Fibroblast of lung (primary cell): ENCODE measurements around the gene FRMD4A. TPM values are rescaled to one million over a fixed set of nuclear protein-coding genes. Genes with fewer than 3 reads are reported as not detected.

Source experiments
- DNase-seq, 2 donors: peaks; one replicate each; pipeline versions ENCODE4 v3.0.0 to v3.0.0-alpha.2; 2010; ENCODE audit warnings: low read depth in 2 of 2
- H2AFZ ChIP-seq: 2 replicates; pipeline ENCODE4 v1.5.1; 2012; ENCODE audit warnings: low read length, control low read depth, inconsistent platforms
- H3K27ac ChIP-seq: 2 replicates; pipeline ENCODE4 v1.5.1; 2011; ENCODE audit warnings: low read length, control low read depth; ENCODE audit not compliant: insufficient read depth
- H3K27me3 ChIP-seq: 2 replicates; pipeline ENCODE4 v1.5.1; 2011; ENCODE audit warnings: mild to moderate bottlenecking, low read length; ENCODE audit not compliant: control insufficient read depth, insufficient read depth
- H3K36me3 ChIP-seq: 2 replicates; pipeline ENCODE4 v1.5.1; 2011; ENCODE audit warnings: low read length; ENCODE audit not compliant: control insufficient read depth, insufficient read depth
- H3K4me1 ChIP-seq: 2 replicates; pipeline ENCODE4 v1.5.1; 2011; ENCODE audit warnings: low read length; ENCODE audit not compliant: control insufficient read depth, insufficient read depth; ENCODE audit errors: extremely low read depth
- H3K4me2 ChIP-seq: 2 replicates; pipeline ENCODE4 v1.5.1; 2011; ENCODE audit warnings: low read length, control low read depth; ENCODE audit not compliant: insufficient read depth; ENCODE audit errors: extremely low read depth
- H3K4me3 ChIP-seq, 4 experiments: fragments of 200-600 bp in 1 of 4; sonication (generic) in 1 of 4; replicated peaks in 1 of 4; 2 replicates each; pipeline ENCODE4 v1.5.1; 2011 to 2016; ENCODE audit warnings: low read length in 4 of 4, low read depth in 3 of 4, mild to moderate bottlenecking in 3 of 4, control low read depth in 2 of 4, inconsistent platforms in 1 of 4, mixed read lengths in 1 of 4; ENCODE audit not compliant: insufficient read depth in 1 of 4; ENCODE audit errors: control extremely low read depth in 1 of 4
- H3K79me2 ChIP-seq: 2 replicates; pipeline ENCODE4 v1.5.1; 2012; ENCODE audit warnings: mild to moderate bottlenecking, low read length, inconsistent platforms; ENCODE audit not compliant: control insufficient read depth, insufficient read depth
- H3K9ac ChIP-seq: 2 replicates; pipeline ENCODE4 v1.5.1; 2011; ENCODE audit warnings: mild to moderate bottlenecking, low read length, control low read depth; ENCODE audit not compliant: insufficient read depth
- H3K9me3 ChIP-seq: 2 replicates; pipeline ENCODE4 v1.5.1; 2012; ENCODE audit warnings: low read depth, low read length; ENCODE audit not compliant: control insufficient read depth, insufficient read depth
- H4K20me1 ChIP-seq: 2 replicates; pipeline ENCODE4 v1.5.1; 2011; ENCODE audit warnings: low read length; ENCODE audit not compliant: control insufficient read depth, insufficient read depth; ENCODE audit errors: extremely low read depth
- EZH2 ChIP-seq: IDR thresholded peaks from 2 replicates; pipeline ENCODE4 v1.5.1; 2012; ENCODE audit warnings: low read length, control low read depth, mild to moderate bottlenecking; ENCODE audit errors: missing control alignments
- polyA plus RNA-seq, 2 donors: library from polyadenylated mRNA; depleted of rRNA in 1 of 2; stranded (reverse) in 1 of 2; unstranded in 1 of 2; fragments of >200 nt; gene quantifications; 2 replicates each; pipeline ENCODE4 v1.2.1, GENCODE V29; 2011 to 2012; ENCODE audit warnings: missing spikeins in 1 of 2
- total RNA-seq: library from RNA; depleted of rRNA; stranded (reverse); fragments of >200 nt; gene quantifications from 2 replicates; pipeline ENCODE4 v1.2.1, GENCODE V29; 2014
- TF ChIP-seq, protein P1 (sequence below), 2 donors: IDR thresholded peaks in 1 of 2; conservative IDR thresholded peaks in 1 of 2; 1 replicate in 1 of 2; 2 replicates in 1 of 2; pipeline ENCODE4 v1.5.1; 2011 to 2012; ENCODE audit warnings: low read length in 2 of 2, control low read depth in 1 of 2, inconsistent platforms in 1 of 2, low read depth in 1 of 2, mild to moderate bottlenecking in 1 of 2

Gene FRMD4A
- total and polyA plus RNA-seq, 2 donors (not counting 1 experiment from before 2014, with no cell fraction given): 26.9 to 63.6 TPM

DNA sequence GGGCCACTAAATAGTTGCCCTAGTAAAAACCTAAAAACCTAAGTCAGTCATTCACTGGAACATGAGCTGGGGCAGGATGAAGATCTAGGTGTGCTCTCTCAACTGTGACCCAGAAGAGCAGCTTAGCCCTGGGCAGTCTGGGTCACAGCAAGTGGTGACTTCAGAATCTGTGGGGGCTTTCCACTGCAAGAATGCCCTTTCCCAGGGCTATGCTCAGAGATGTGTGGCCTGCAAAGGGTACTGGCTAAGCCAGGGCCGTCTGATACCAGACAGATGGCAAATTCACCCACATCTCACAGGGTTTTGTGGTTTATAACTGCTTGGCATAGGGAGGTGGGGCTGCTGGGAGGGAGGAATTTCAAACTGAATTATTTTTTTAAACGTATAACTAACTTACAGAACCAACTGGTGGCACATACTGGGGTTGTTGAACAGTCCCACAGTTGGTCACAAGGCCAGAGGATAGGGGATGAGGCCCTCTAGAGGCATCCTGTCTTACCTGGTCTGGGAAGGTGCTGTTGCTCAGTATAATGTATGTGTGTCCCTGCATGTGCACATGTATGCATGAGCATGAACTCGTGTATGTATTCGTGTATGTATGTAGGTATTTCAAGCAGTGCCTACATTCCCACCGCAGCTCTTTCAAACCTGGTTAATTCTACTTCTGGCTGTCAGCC lies 680.7 kb downstream of the FRMD4A start:
- Histone ChIP-seq H3K9ac (no peak overlapping the region), H3K79me2 (no peaks in the 10 kb centered on the region), H3K36me3 (peaks cover 37% of the 10 kb centered on the region), H3K4me2 (no peak overlapping the region), H2AFZ (no peak overlapping the region), H3K4me3 (no peak overlapping the region), H3K4me1 (peaks cover 2% of the 10 kb centered on the region), H3K9me3 (no peaks in the 10 kb centered on the region), H3K27me3 (no peaks in the 10 kb centered on the region), H4K20me1 (no peaks in the 10 kb centered on the region), H3K27ac (no peak overlapping the region)
- no peak for DNase-seq
- no peak for TF ChIP-seq EZH2
- TF ChIP-seq, protein P1, sequence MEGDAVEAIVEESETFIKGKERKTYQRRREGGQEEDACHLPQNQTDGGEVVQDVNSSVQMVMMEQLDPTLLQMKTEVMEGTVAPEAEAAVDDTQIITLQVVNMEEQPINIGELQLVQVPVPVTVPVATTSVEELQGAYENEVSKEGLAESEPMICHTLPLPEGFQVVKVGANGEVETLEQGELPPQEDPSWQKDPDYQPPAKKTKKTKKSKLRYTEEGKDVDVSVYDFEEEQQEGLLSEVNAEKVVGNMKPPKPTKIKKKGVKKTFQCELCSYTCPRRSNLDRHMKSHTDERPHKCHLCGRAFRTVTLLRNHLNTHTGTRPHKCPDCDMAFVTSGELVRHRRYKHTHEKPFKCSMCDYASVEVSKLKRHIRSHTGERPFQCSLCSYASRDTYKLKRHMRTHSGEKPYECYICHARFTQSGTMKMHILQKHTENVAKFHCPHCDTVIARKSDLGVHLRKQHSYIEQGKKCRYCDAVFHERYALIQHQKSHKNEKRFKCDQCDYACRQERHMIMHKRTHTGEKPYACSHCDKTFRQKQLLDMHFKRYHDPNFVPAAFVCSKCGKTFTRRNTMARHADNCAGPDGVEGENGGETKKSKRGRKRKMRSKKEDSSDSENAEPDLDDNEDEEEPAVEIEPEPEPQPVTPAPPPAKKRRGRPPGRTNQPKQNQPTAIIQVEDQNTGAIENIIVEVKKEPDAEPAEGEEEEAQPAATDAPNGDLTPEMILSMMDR (conservative IDR thresholded peaks at IDR 0.05 in 1 of 2, IDR thresholded peaks at IDR 0.05 in 1 of 2; ENCODE audit: low read depth in 1 of 2, low read length in 2 of 2): no peak

- no peak for TF ChIP-seq EZH2
- TF ChIP-seq, protein P1 (conservative IDR thresholded peaks at IDR 0.05 in 1 of 2, IDR thresholded peaks at IDR 0.05 in 1 of 2; ENCODE audit: low read depth in 1 of 2, low read length in 2 of 2): no peak
- Histone ChIP-seq H3K4me2 (no peak overlapping the region), H3K9ac (no peak overlapping the region), H3K79me2 (no peaks in the 10 kb centered on the region), H3K27me3 (no peaks in the 10 kb centered on the region), H3K9me3 (no peaks in the 10 kb centered on the region), H3K4me3 (no peak overlapping the region), H3K27ac (peak overlapping the region; percentile 5), H2AFZ (no peak overlapping the region), H4K20me1 (no peaks in the 10 kb centered on the region), H3K36me3 (peaks cover 31% of the 10 kb centered on the region), H3K4me1 (peaks cover 2% of the 10 kb centered on the region)
- DNase-seq: no peak
Observed at GRCh38 chr10:13648425-13648824, 682.3 kb downstream of the FRMD4A start.

- DNase-seq: no peak
- H3K4me2 ChIP-seq: no peak overlapping the region
- no peaks in the 10 kb centered on the region for H4K20me1 ChIP-seq
- H3K79me2 ChIP-seq: no peaks in the 10 kb centered on the region
- no peak overlapping the region for H3K27ac ChIP-seq
- no peaks in the 10 kb centered on the region for H3K9me3 ChIP-seq
- no peak overlapping the region for H3K9ac ChIP-seq
- no peak overlapping the region for H3K4me3 ChIP-seq
- H3K4me1 ChIP-seq: no peaks in the 10 kb centered on the region
- no peak overlapping the region for H2AFZ ChIP-seq
- peaks cover 16% of the 10 kb centered on the region for H3K36me3 ChIP-seq
- no peaks in the 10 kb centered on the region for H3K27me3 ChIP-seq
- no peak for TF ChIP-seq EZH2
- TF ChIP-seq, protein P1 (conservative IDR thresholded peaks at IDR 0.05 in 1 of 2, IDR thresholded peaks at IDR 0.05 in 1 of 2; ENCODE audit: low read depth in 1 of 2, low read length in 2 of 2): no peak
Observed at GRCh38 chr10:13644866-13645265, 685.9 kb downstream of the FRMD4A start.
